HG03457 (cell line): Measurements from ENCODE around the gene GVQW3.
"Not testable (repeated sequence)": the region's sequence is repeated elsewhere in the genome, so short reads cannot be mapped to it uniquely, and the experiment has no call there.

Experiments used
- ATAC-seq: cut with Tn5 transposase; IDR thresholded peaks from one replicate; pipeline ENCODE4 v1.9.1; 2021; ENCODE audit warnings: moderate number of reproducible peaks; ENCODE audit not compliant: unreplicated experiment

GVQW3 gene

GRCh38 chr11:76382209-76382608 is 1.1 kb downstream of the GVQW3 start:
- ATAC-seq, result no peak

GRCh38 chr11:76385903-76386302 is 4.8 kb downstream of the GVQW3 start:
- no peak for ATAC-seq

GRCh38 chr11:76388408-76388807 is 7.3 kb downstream of the GVQW3 start:
- ATAC-seq, result no peak

GRCh38 chr11:76391021-76391420 is 9.9 kb downstream of the GVQW3 start:
- no peak for ATAC-seq

GRCh38 chr11:76391811-76392475 is 10.8 kb downstream of the GVQW3 start:
- ATAC-seq, result no peak

GRCh38 chr11:76392870-76393269 is 11.7 kb downstream of the GVQW3 start:
- ATAC-seq, result no peak

GRCh38 chr11:76394411-76394810 is 13.3 kb downstream of the GVQW3 start:
- ATAC-seq, result no peak

GRCh38 chr11:76395296-76395695 is 14.2 kb downstream of the GVQW3 start:
- ATAC-seq, result no peak

GRCh38 chr11:76397383-76397782 is 16.3 kb downstream of the GVQW3 start:
- ATAC-seq, result no peak

GRCh38 chr11:76400967-76401366 is 19.8 kb downstream of the GVQW3 start:
- ATAC-seq, result no peak

- ATAC-seq, result not testable (repeated sequence)
Measured at GRCh38 chr11:76401484-76401883, 20.4 kb downstream of the GVQW3 start.

- no peak for ATAC-seq
Measured at GRCh38 chr11:76406359-76406758, 25.2 kb downstream of the GVQW3 start.

GRCh38 chr11:76408171-76408965 is 27.2 kb downstream of the GVQW3 start:
- no peak for ATAC-seq

GRCh38 chr11:76410851-76411357 is 29.8 kb downstream of the GVQW3 start:
- no peak for ATAC-seq

- ATAC-seq, result no peak
Measured at GRCh38 chr11:76415073-76415472, 34.0 kb downstream of the GVQW3 start.

GRCh38 chr11:76419896-76420295 is 38.8 kb downstream of the GVQW3 start:
- no peak for ATAC-seq

- no peak for ATAC-seq
Measured at GRCh38 chr11:76424379-76424778, 43.3 kb downstream of the GVQW3 start.

- ATAC-seq, result no peak
Measured at GRCh38 chr11:76424891-76425290, 43.8 kb downstream of the GVQW3 start.

- no peak for ATAC-seq
Measured at GRCh38 chr11:76426660-76427059, 45.5 kb downstream of the GVQW3 start.

- ATAC-seq, result no peak
Measured at GRCh38 chr11:76436020-76436419, 54.9 kb downstream of the GVQW3 start.

- no peak for ATAC-seq
Measured at GRCh38 chr11:76443268-76443980, 62.3 kb downstream of the GVQW3 start.

- ATAC-seq, result no peak
Measured at GRCh38 chr11:76444065-76444383, 62.9 kb downstream of the GVQW3 start.
